Caki2 (cell line): ENCODE data around the gene MBP. TPM values are rescaled to one million over a fixed set of nuclear protein-coding genes. Genes with fewer than 3 reads are reported as not detected.

Experiments
- DNase-seq: peaks from one replicate; pipeline ENCODE4 v3.0.0-alpha.2; 2015; ENCODE audit warnings: low read depth
- in situ Hi-C: cut with HindIII; loops from 2 replicates; pipeline ENCODE4 v1.10.0; 2016; ENCODE audit warnings: low sequenced_read_pairs, low pct_unique_long_range_greater_than_20kb, mixed read lengths
- total RNA-seq: library from RNA; depleted of rRNA; stranded (reverse); fragments of >200 nt; shearing (Covaris generic); gene quantifications from 2 replicates; pipeline ENCODE4 v1.2.3, GENCODE V29; 2014; ENCODE audit warnings: low replicate concordance

Gene MBP
- total RNA-seq, 1 experiment from 2014 or later = 14.7 TPM

GRCh38 chr18:77065221-77065981, 67.2 kb downstream of the MBP start:
- in situ Hi-C loops = no loop called here
- DNase-seq = peak; percentile 83

DNA sequence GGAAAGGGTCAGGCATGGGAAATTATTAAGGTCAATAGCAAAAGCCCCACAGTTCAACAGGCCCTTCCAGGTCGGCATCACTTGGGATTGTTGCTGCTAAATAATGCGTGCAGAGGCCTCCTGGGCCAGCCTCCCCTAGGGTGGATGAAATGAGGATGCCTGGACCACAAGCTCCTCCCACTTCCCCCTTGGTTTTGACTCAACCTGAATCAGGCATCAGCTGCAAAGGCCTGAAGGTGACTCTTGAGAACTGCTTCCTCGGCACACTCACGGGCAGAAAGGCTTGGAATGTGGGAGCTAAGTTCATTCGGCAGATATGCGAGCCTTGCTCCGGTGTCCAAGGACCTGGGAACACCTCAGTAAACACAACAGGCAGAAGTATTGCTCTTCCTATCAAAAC, 69.3 kb downstream of the MBP start:
- no peak for DNase-seq
- in situ Hi-C loops = no loop called here

DNA sequence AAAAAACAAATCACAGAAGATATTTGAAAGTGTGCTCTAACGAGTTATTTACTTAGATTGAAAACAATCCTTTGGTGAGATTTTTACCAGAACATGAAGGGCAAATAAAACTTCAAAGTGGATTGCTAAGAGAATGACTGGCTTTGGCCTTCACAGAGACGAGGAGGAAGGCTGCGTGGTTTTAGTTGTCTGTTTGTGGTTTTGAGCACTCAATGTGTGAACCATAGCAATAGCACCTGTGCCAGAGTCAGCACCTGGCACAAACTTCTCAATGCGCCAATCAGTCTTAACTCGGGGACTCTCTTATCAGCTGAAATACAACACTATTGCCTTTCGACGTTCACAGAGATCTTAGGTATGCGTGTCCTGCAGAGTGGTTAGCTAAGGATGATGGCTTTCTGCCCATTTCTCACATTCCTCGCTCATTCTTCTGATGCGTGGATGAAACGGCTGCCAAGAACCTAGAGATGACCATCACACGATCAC, 70.0 kb downstream of the MBP start:
- DNase-seq = no peak
- in situ Hi-C loops = no loop called here

DNA sequence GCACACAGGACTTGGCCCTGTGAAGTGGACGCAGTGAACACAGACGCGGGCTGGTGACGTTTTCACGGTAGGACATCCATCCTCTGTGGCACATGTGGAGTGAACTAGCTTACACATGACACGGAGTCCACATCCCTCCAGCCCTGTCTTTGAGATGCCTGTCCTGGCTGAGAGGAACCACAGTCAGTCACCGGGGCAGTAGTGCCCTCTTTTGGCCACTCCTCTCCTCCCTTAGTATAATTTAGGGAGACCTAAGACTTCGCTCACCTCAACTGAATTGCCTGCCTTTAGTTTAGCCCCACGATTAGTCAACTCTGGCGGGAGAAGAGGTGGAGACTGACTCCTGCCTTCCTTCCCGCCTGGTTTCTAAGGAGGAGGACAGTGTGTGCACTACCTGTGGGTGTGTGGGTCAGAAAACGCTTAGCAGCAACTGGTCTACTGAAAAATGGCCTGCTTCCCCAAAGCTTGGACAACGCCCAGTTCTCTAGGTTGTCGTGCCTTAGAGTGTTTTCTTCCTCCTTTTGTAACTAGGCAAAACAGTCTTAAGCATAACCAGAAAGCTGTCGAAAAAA, 70.6 kb downstream of the MBP start:
- in situ Hi-C loops = no loop called here
- DNase-seq = no peak

DNA sequence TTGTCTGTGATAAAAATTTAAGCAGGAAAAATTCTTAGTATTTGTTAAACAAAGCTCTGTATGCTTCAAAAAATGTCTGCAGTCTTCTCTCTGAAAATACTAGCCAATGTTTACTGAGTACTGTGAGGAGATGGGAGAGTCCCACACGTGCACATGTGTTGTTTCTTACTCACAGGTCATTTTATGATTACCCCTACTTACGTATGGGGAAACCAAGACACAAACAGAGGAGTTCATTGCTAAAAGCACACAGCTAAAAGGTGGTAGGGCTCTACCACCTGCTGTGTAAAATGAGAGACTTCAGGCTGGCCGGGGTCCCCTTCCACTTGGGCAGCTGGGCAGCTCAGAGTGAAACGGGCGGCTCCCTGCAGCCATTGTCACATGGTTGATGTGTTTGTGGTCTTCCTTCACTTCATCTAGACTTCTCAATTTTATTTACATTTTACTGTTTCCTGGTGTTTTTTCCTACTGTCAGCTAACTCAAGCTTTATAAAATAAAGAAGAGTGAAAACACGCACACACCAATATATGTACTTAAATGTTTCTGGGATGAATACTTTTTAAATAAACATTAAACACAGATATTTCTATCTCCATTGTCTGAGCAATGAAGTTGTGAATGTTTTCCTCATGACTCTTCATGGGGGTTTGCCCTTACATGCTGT, 71.2 kb downstream of the MBP start:
- no peak for DNase-seq
- in situ Hi-C loops = no loop called here

GRCh38 chr18:77060151-77060550, 72.4 kb downstream of the MBP start:
- in situ Hi-C loops = no loop called here
- no peak for DNase-seq

GRCh38 chr18:77059294-77059916, 73.2 kb downstream of the MBP start:
- DNase-seq = peak; percentile 16
- in situ Hi-C loops = no loop called here

DNA sequence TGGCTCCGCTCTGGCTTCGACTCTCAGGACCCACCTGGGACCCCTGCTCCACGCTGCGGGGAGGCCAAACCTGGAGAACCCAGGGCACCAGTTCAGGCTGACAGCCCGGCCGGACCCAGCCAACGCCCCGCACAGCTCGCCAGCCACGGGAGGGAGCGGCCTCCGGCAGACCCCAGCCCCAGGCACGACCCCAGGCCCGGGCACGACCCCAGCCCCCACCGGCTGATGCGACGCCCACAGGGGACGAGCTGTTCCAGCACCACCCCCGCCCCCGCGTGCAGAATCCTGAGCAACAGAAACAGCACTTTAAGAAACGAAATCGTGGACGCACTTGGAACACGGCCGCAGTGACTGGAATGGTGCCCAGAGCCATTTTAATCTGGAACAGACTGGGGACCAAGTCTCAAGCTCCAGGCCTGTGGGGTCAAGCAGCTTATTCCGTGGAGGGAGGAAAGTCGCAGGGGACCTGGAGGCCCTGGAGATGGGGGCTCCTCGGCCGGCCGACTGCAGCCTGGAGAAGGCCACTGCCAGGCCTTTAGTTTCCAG, 74.2 kb downstream of the MBP start:
- in situ Hi-C loops = no loop called here
- DNase-seq = no peak

DNA sequence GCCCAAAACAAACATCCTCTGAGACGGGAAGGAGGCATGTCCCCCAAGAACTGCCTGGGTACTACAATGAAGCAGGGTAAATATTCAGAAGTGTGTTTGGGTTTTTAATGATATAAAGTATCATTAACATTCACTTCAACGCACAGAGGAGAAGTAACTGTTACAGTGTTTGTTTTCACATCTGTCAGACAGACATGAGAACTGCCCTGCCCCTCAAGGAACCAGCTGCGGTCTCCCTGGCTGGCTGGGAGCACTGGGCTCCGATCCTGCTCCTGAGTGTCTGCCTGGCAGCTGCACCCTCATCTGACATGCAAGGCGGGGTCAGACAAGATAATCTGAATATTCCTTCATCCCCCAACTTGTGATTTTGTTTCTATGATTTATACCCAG, 75.6 kb downstream of the MBP start:
- in situ Hi-C loops = no loop called here
- no peak for DNase-seq

- in situ Hi-C loops = no loop called here
- no peak for DNase-seq
These were observed 76.1 kb downstream of the MBP start for GRCh38 chr18:77056344-77057005.

- in situ Hi-C loops = no loop called here
- DNase-seq = no peak
These were observed 76.9 kb downstream of the MBP start for GRCh38 chr18:77055429-77056300.

DNA sequence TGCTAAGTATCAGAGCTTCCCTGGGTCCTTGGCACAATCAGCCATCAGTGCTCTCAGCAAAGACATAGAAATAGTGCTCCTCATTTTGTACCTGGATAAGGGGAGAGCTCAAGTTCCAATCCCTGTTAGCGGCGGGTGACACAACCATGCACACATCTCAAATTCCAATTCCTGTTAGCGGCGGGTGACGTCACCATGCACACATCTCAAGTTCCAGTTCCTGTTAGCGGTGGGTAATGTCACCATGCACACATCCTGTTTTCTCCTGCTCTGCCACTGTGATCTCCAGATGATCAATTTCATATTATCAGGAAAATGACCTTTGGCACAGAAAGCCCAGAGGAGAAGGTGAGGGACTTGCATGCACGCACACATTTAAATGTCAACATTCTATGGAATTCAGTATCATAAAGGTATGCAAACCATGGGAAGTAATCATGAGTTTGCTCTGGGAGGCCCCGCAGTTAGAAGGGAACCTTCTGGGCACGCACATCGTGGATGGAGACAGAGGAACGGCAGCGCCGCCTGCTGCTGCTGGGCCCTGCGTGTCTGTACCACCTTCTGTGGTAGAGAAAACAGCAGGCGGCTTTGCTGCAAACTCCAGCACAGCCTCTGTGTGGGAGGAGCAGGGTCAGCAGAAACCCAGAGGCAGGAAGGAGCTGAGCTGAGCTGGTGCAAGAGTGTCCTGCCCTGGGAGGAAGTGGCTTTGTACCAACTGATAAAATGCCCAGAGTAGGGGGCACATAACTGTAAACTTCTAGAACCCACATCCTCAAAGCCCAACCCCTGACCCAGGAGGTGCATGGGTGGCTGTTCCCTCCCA, 77.8 kb downstream of the MBP start:
- no peak for DNase-seq
- in situ Hi-C loops = no loop called here

GRCh38 chr18:77054288-77054605, 78.3 kb downstream of the MBP start:
- in situ Hi-C loops = no loop called here
- DNase-seq = no peak

GRCh38 chr18:77053616-77054287, 78.8 kb downstream of the MBP start:
- in situ Hi-C loops = no loop called here
- no peak for DNase-seq

DNA sequence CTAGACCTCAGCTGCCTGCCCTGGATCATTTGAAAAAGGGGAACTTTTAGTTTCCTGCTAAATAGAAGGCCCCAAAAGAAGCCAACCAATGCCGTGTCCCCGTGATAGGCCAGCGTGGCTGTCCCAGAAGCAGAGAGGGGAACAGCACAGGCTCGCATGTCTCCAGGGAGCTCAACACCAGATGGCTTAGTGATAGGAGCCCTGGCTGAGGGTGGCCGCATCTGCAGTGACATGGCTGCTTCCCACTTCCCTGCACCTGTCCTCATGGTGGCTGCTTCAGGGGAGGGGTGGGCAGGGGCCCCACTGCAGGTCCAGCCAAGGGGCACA, 79.6 kb downstream of the MBP start:
- in situ Hi-C loops = no loop called here
- DNase-seq = no peak

GRCh38 chr18:77052297-77052982, 80.1 kb downstream of the MBP start:
- in situ Hi-C loops = no loop called here
- DNase-seq = no peak
